Measurements from ENCODE around the gene HSPB2. TPM values are rescaled to one million over a fixed set of nuclear protein-coding genes. Genes with fewer than 3 reads are reported as not detected.
"Not testable (repeated sequence)": the region's sequence is repeated elsewhere in the genome, so short reads cannot be mapped to it uniquely, and the experiment has no call there.

The HSPB2 gene
- total RNA-seq, 4 donors from 2014 or later: 0.78 to 5.5 (median 3.0) TPM

DNA sequence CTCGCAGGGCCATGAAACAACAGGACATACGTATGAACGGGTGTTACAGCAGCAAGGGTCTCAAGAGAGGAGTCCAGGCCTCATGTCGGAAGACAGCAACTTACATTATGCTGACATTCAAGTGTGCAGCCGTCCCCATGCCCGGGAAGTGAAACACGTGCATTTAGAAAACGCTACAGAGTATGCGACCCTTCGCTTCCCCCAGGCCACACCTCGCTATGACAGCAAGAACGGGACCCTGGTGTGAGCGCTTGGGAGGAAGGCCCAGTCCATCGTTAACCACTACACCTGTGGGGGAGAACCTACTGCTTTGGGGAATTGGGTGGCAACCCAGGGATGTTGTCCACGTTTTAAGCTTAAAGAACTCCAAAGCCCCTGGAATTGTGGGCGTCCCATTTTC lies 13.4 kb downstream of the HSPB2 start:
- TF ChIP-seq EP300 (IDR thresholded peaks at IDR 0.05): no peak
- TF ChIP-seq, protein P1, sequence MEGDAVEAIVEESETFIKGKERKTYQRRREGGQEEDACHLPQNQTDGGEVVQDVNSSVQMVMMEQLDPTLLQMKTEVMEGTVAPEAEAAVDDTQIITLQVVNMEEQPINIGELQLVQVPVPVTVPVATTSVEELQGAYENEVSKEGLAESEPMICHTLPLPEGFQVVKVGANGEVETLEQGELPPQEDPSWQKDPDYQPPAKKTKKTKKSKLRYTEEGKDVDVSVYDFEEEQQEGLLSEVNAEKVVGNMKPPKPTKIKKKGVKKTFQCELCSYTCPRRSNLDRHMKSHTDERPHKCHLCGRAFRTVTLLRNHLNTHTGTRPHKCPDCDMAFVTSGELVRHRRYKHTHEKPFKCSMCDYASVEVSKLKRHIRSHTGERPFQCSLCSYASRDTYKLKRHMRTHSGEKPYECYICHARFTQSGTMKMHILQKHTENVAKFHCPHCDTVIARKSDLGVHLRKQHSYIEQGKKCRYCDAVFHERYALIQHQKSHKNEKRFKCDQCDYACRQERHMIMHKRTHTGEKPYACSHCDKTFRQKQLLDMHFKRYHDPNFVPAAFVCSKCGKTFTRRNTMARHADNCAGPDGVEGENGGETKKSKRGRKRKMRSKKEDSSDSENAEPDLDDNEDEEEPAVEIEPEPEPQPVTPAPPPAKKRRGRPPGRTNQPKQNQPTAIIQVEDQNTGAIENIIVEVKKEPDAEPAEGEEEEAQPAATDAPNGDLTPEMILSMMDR (IDR thresholded peaks at IDR 0.05): no peak
- no peak for TF ChIP-seq POLR2A (IDR thresholded peaks at IDR 0.05)
- TF ChIP-seq POLR2AphosphoS5 (IDR thresholded peaks at IDR 0.05): no peak
- Histone ChIP-seq H3K36me3 (no peaks in the 10 kb centered on the region), H3K4me3 (no peak overlapping the region), H3K27me3 (no peaks in the 10 kb centered on the region), H3K27ac (peak overlapping the region; percentile 76 to 96 (median 92)), H3K9me3 (no peaks in the 10 kb centered on the region), H3K4me1 (peaks cover 8 to 59% (median 28%) of the 10 kb centered on the region in 3 donors)
- 77 to 90% methylated on average over 2 to 5 of the region's 16 CpGs for WGBS, 2 donors (ENCODE audit: low coverage in 1 of 2)
- no peak for ATAC-seq

DNA sequence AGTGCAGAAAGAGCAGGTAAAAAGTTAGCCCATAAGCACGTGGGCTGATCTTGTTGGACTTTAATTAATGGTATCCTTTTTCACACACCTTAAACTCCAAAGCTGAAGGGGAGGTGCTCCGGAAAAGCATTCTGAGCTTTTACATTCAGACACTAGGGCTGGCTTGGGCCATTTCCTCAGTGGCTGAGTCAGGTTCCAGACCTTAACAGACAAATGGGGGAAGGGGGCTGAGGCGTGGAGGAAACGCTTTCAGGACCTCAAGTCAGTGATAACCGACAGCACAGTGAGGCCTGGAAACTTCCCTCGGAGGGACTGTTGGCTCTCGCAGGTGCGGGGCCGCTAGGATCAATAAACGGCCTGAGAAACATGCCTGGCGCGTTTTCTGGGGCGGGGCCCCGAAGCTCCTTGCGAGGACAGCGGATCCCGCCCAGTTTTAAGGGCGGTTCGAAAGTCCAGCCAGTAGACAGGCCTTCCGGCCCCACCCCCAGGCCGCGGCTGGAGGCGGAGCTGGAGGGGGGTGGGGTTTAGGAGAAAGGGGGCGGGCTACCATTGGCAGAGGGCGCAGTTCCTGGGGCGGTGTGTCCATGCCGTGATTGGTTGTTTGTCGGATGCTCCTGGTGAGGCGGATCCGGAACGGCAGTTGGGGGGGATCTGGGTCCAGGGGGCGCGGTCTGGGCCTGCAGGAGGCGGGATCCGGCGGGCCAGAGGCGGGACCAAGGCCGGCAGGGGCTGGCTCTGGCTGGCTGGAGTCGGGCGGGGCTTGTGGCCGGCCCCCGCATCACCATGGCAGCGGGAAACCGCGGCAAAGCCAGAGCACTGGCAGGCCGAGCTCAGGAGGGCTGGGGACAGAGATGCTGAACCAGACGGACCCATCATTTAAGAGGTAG lies 14.2 kb downstream of the HSPB2 start:
- Histone ChIP-seq H3K4me1 (peaks cover 8 to 57% (median 28%) of the 10 kb centered on the region in 3 donors), H3K4me3 (peak overlapping the region; percentile 16 to 43), H3K36me3 (no peaks in the 10 kb centered on the region), H3K9me3 (no peaks in the 10 kb centered on the region), H3K27ac (peak overlapping the region; percentile 76 to 96 (median 92)), H3K27me3 (no peaks in the 10 kb centered on the region)
- ATAC-seq: peak; percentile 93
- WGBS, 2 donors (ENCODE audit: low coverage in 1 of 2): 0% methylated on average over 2 to 4 of the region's 47 CpGs
- TF ChIP-seq POLR2AphosphoS5 (IDR thresholded peaks at IDR 0.05) (peak; percentile 45), EP300 (IDR thresholded peaks at IDR 0.05) (no peak), POLR2A (IDR thresholded peaks at IDR 0.05) (peak; percentile 37 to 38)
- TF ChIP-seq, protein P1 (IDR thresholded peaks at IDR 0.05): peak in 2 of 4 experiments; percentile 44 to 47

DNA sequence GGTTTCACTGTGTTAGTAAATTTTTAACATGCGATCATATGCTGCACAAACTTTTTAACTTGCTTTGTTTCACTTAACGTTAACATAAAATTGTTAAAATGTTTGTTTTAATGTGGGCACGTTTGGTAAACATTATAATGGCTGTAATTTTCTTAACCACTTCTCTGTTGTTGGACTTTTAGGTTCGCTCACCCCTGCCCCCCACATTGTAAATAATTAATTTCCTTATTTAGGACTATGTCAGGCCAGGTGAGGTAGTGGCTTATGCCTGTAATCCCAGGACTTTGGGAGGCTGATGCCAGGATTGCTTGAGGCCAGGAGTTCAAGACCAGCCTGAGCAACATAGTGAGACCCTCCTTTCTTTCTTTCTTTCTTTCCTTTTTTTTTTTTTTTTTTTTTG lies 17.9 kb downstream of the HSPB2 start:
- no peaks in the 10 kb centered on the region for H3K36me3 ChIP-seq
- H3K27me3 ChIP-seq: no peaks in the 10 kb centered on the region
- H3K4me3 ChIP-seq: no peak overlapping the region
- no peak for TF ChIP-seq POLR2A (IDR thresholded peaks at IDR 0.05)
- TF ChIP-seq POLR2AphosphoS5 (IDR thresholded peaks at IDR 0.05): no peak
- TF ChIP-seq, protein P1 (IDR thresholded peaks at IDR 0.05): no peak
- TF ChIP-seq EP300 (IDR thresholded peaks at IDR 0.05): no peak
- no peak for ATAC-seq
- WGBS, 2 donors (ENCODE audit: low coverage in 1 of 2): 71 to 76% methylated on average over 4 of the region's 4 CpGs
- H3K4me1 ChIP-seq: peaks cover 0 to 43% (median 11%) of the 10 kb centered on the region in 3 donors
- H3K27ac ChIP-seq: no peak overlapping the region
- no peaks in the 10 kb centered on the region for H3K9me3 ChIP-seq

DNA sequence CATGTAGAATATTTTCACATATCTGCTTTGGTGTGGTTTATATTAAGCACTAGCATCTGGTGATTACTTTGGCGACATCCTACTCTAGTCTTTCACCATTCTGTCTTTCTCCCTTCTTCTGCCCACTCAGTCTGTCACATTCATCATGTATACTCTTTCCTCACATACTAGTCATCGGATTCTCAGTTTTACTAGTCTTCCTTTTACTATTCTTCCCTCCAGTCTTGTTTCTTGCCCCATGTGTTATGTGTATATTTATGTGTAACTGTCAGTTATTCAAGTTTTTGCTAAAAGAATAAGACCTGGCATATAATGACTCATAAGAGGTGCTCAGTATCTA lies 20.0 kb downstream of the HSPB2 start:
- peaks cover 3 to 44% (median 15%) of the 10 kb centered on the region in 3 donors for H3K4me1 ChIP-seq
- no peak overlapping the region for H3K27ac ChIP-seq
- no peaks in the 10 kb centered on the region for H3K9me3 ChIP-seq
- WGBS, 2 donors (ENCODE audit: low coverage in 1 of 2): 84 to 88% methylated on average over 2 of the region's 2 CpGs
- TF ChIP-seq POLR2AphosphoS5 (IDR thresholded peaks at IDR 0.05): no peak
- no peaks in the 10 kb centered on the region for H3K36me3 ChIP-seq
- H3K4me3 ChIP-seq: no peak overlapping the region
- H3K27me3 ChIP-seq: no peaks in the 10 kb centered on the region
- ATAC-seq: no peak

DNA sequence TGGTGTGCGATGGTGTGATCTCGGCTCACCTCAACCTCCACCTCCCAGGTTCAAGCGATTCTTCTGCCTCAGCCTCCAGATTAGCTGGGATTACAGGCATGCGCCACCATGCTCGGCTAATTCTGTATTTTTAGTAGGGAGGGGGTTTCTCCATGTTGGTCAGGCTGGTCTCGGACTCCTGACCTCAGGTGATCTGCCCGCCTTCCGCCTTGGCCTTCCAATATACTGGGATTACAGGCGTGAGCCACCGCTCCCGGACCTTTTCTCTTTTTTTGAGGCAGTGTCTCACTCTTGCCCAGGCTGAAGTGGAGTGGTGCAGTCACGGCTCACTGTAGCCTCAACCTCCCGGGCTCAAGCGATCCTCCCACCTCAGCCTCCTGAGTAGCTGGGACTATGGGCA lies 20.6 kb downstream of the HSPB2 start:
- H3K27me3 ChIP-seq, H3K4me3 ChIP-seq, H3K36me3 ChIP-seq, ATAC-seq, H3K9me3 ChIP-seq: not testable (repeated sequence)
- Histone ChIP-seq H3K4me1 (peaks cover 3 to 47% (median 21%) of the 10 kb centered on the region in 3 donors), H3K27ac (peak overlapping the region in 1 of 4 donors; percentile 46)
- 93 to 95% methylated on average over 2 to 11 of the region's 14 CpGs for WGBS, 2 donors (ENCODE audit: low coverage in 1 of 2)

DNA sequence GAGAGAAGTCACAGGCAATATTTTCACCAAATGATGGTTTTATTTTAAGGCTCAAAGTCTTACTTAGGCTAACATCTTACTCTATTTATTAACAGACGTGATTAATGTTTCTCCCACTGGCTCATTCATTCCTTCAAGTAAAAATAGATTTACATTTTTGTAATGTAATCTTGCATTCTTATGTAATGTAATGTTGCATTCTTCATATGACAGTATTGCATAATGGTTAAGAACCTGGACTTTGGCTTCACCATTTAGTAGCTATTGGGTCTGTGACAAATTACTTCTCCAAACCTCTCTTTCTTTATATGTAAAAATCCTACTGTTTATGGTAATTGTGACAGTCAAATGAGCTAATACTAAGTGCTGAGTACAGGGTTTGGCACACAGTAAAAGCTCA lies 21.3 kb downstream of the HSPB2 start:
- Histone ChIP-seq H3K9me3 (no peaks in the 10 kb centered on the region), H3K4me1 (peaks cover 3 to 54% (median 25%) of the 10 kb centered on the region in 3 donors), H3K36me3 (no peaks in the 10 kb centered on the region), H3K4me3 (no peak overlapping the region), H3K27me3 (no peaks in the 10 kb centered on the region), H3K27ac (peak overlapping the region in 2 of 4 donors; percentile 85 to 88)
- TF ChIP-seq POLR2A (IDR thresholded peaks at IDR 0.05) (no peak), EP300 (IDR thresholded peaks at IDR 0.05) (no peak), POLR2AphosphoS5 (IDR thresholded peaks at IDR 0.05) (no peak)
- TF ChIP-seq, protein P1 (IDR thresholded peaks at IDR 0.05): no peak
- WGBS, 2 donors (ENCODE audit: low coverage in 1 of 2): 18 to 35% methylated on average over 1 of the region's 1 CpG
- ATAC-seq: no peak

Measured in gastroesophageal sphincter (tissue), 4 donors.